ENCODE data around the gene OPN5. TPM values are rescaled to one million over a fixed set of nuclear protein-coding genes. Genes with fewer than 3 reads are reported as not detected.
A peak's percentile ranks its signal among the peaks of the same experiment; 100 is the strongest.

The OPN5 gene
- total RNA-seq, 1 experiment from 2014 or later, result not detected

- Histone ChIP-seq H3F3A (ENCODE audit: low read length, unreplicated experiment) (no peaks in the 10 kb centered on the region), H3K9me3 (ENCODE audit: low read length) (no peaks in the 10 kb centered on the region), H3K9ac (ENCODE audit: low read length) (no peak overlapping the region), H3K9me2 (replicated peaks; ENCODE audit: low read length) (no peaks in the 10 kb centered on the region), H3K4me2 (ENCODE audit: low read length) (no peak overlapping the region), H3K27me3 (ENCODE audit: low read length) (no peaks in the 10 kb centered on the region), H4K20me1 (ENCODE audit: low read length) (no peaks in the 10 kb centered on the region), H2AFZ (ENCODE audit: low read length) (no peak overlapping the region), H3K36me3 (ENCODE audit: low read depth, low read length) (no peaks in the 10 kb centered on the region), H3K4me1 (ENCODE audit: insufficient read depth, low read length) (peaks cover 8% of the 10 kb centered on the region; the same call in 1 of the 2 replicates), H3K79me2 (ENCODE audit: low read length) (no peaks in the 10 kb centered on the region), H3K4me3 (ENCODE audit: low read length) (no peak overlapping the region), H3K27ac (ENCODE audit: low read length) (no peak overlapping the region)
- POLR2A ChIA-PET (ENCODE audit: unreplicated experiment), result no interaction called here
- CTCF ChIA-PET, result interaction anchor here (0.6 kb wide), 2 partner anchors 74 to 225 kb away, joined by 3 read pairs; no protein-coding TSS in a partner anchor
- ATAC-seq (no peak), DNase-seq (no peak)
- TF ChIP-seq CTCF (conservative IDR thresholded peaks at IDR 0.05; ENCODE audit: low read depth, low read length), result no peak
- no peak for TF ChIP-seq EZH2 (IDR thresholded peaks at IDR 0.05; ENCODE audit: low read length, unreplicated experiment)
- TF ChIP-seq EZH2phosphoT487 (IDR thresholded peaks at IDR 0.05; ENCODE audit: borderline replicate concordance, low read length), result no peak
- intact Hi-C loops (cut with micrococcal nuclease), result no loop called here
- BruUV-seq (replicated peaks), result no TSS peak
Observed at GRCh38 chr6:47862731-47863130, 80.9 kb downstream of the OPN5 start.

DNA sequence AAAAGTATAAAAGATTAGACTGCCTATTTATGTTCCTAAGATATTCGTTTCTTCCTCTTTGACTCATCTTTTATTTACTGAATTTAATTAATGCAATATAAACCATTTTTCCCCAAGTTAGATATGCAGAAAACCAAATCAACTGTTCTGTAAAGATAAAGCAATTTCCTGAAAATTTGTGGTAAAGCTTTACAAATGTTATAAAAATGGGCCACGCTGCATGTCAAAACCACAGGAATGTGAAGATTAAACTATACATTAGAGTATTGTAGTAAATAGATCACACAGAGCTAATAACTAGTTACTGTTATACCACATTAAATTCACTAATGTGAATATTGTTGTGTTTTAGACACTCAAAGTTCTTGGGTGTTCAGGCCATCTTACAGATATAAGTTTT is 83.4 kb downstream of the OPN5 start:
- Histone ChIP-seq H3K27ac (ENCODE audit: low read length) (no peak overlapping the region), H3F3A (ENCODE audit: low read length, unreplicated experiment) (no peaks in the 10 kb centered on the region), H3K9me3 (ENCODE audit: low read length) (no peaks in the 10 kb centered on the region), H3K79me2 (ENCODE audit: low read length) (no peaks in the 10 kb centered on the region), H4K20me1 (ENCODE audit: low read length) (no peaks in the 10 kb centered on the region), H3K4me2 (ENCODE audit: low read length) (no peak overlapping the region), H3K36me3 (ENCODE audit: low read depth, low read length) (no peaks in the 10 kb centered on the region), H3K4me1 (ENCODE audit: insufficient read depth, low read length) (peaks cover 8% of the 10 kb centered on the region; the same call in 1 of the 2 replicates), H3K4me3 (ENCODE audit: low read length) (no peak overlapping the region), H3K27me3 (ENCODE audit: low read length) (peaks cover 5% of the 10 kb centered on the region; the same call in 1 of the 2 replicates), H3K9ac (ENCODE audit: low read length) (no peak overlapping the region), H3K9me2 (replicated peaks; ENCODE audit: low read length) (no peaks in the 10 kb centered on the region), H2AFZ (ENCODE audit: low read length) (no peak overlapping the region)
- TF ChIP-seq CTCF (conservative IDR thresholded peaks at IDR 0.05; ENCODE audit: low read depth, low read length) (no peak), EZH2 (IDR thresholded peaks at IDR 0.05; ENCODE audit: low read length, unreplicated experiment) (no peak), EZH2phosphoT487 (IDR thresholded peaks at IDR 0.05; ENCODE audit: borderline replicate concordance, low read length) (no peak)
- intact Hi-C loops (cut with micrococcal nuclease), result no loop called here
- CTCF ChIA-PET, result interaction anchor here (0.7 kb wide), 1 partner anchor 10 kb away, joined by 3 read pairs; no protein-coding TSS in a partner anchor
- POLR2A ChIA-PET (ENCODE audit: unreplicated experiment), result no interaction called here
- DNase-seq (peak; percentile 17), ATAC-seq (peak; percentile 77)
- no TSS peak for BruUV-seq (replicated peaks)

DNA sequence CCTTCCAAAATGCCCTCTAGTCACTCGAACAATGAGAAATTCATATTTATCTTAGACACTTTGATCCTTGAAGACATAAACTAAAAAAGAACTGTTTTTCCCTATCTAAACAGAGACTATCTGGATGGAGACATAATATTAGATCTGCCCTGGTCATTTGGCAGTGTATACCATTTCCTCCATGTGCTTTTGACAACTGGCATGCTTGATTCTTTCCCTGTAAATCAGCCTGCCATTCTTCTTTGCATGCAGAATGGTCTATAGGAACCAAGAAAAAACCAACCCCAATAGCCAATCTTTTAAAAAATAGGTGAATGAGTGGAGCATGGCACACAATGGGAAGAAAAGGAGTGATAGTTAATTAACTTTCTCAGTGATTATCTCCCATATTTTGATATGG is 93.8 kb downstream of the OPN5 start:
- Histone ChIP-seq H3K9me2 (replicated peaks; ENCODE audit: low read length) (no peaks in the 10 kb centered on the region), H3K4me1 (ENCODE audit: insufficient read depth, low read length) (no peaks in the 10 kb centered on the region), H3F3A (ENCODE audit: low read length, unreplicated experiment) (no peaks in the 10 kb centered on the region), H3K27ac (ENCODE audit: low read length) (no peak overlapping the region), H3K36me3 (ENCODE audit: low read depth, low read length) (no peaks in the 10 kb centered on the region), H3K9me3 (ENCODE audit: low read length) (no peaks in the 10 kb centered on the region), H3K4me3 (ENCODE audit: low read length) (no peak overlapping the region), H3K27me3 (ENCODE audit: low read length) (peaks cover 13% of the 10 kb centered on the region), H4K20me1 (ENCODE audit: low read length) (no peaks in the 10 kb centered on the region), H3K4me2 (ENCODE audit: low read length) (no peak overlapping the region), H3K79me2 (ENCODE audit: low read length) (no peaks in the 10 kb centered on the region), H2AFZ (ENCODE audit: low read length) (no peak overlapping the region), H3K9ac (ENCODE audit: low read length) (no peak overlapping the region)
- BruUV-seq (replicated peaks), result no TSS peak
- DNase-seq, result no peak
- ChIA-PET CTCF (no interaction called here), POLR2A (ENCODE audit: unreplicated experiment) (no interaction called here)
- ATAC-seq, result no peak
- TF ChIP-seq CTCF (conservative IDR thresholded peaks at IDR 0.05; ENCODE audit: low read depth, low read length), result no peak
- TF ChIP-seq EZH2 (IDR thresholded peaks at IDR 0.05; ENCODE audit: low read length, unreplicated experiment), result no peak
- TF ChIP-seq EZH2phosphoT487 (IDR thresholded peaks at IDR 0.05; ENCODE audit: borderline replicate concordance, low read length), result no peak
- intact Hi-C loops (cut with micrococcal nuclease), result no loop called here

Measured in PC-3 (cell line).